Lung (tissue), 12 donors: ENCODE results near the gene MCUB. TPM values are rescaled to one million over a fixed set of nuclear protein-coding genes. Genes with fewer than 3 reads are reported as not detected.

Source experiments
- ATAC-seq: fragments of 200-7000 bp; cut with Tn5 transposase; one replicate; pipeline ENCODE4 v1.9.1; 2020; ENCODE audit warnings: moderate number of reproducible peaks; ENCODE audit not compliant: insufficient read depth, low FRiP score
- DNase-seq, 3 donors: peaks; one replicate each; pipeline ENCODE4 v3.0.0-alpha.2; 2013 to 2017
- H3K27ac ChIP-seq, 2 donors: one replicate each; pipeline ENCODE4 v1.5.1; 2013; ENCODE audit warnings: mild to moderate bottlenecking in 2 of 2, moderate library complexity in 2 of 2, control low read depth in 1 of 2, inconsistent platforms in 1 of 2, low read depth in 1 of 2, low read length in 1 of 2
- H3K27me3 ChIP-seq, 3 donors: one replicate each; pipeline ENCODE4 v1.5.1; 2013; ENCODE audit warnings: low read length in 2 of 3; ENCODE audit not compliant: control insufficient read depth in 3 of 3, insufficient read depth in 3 of 3
- H3K36me3 ChIP-seq, 4 donors: one replicate each; pipeline ENCODE4 v1.5.1; 2013; ENCODE audit warnings: low read length in 4 of 4, mild to moderate bottlenecking in 1 of 4, moderate library complexity in 1 of 4; ENCODE audit not compliant: control insufficient read depth in 4 of 4, insufficient read depth in 4 of 4
- H3K4me1 ChIP-seq, 5 donors: one replicate each; pipeline ENCODE4 v1.5.1; 2013; ENCODE audit warnings: low read length in 5 of 5, mild to moderate bottlenecking in 2 of 5, moderate library complexity in 1 of 5; ENCODE audit not compliant: control insufficient read depth in 5 of 5, insufficient read depth in 5 of 5
- H3K4me3 ChIP-seq: one replicate; pipeline ENCODE4 v1.5.1; 2013; ENCODE audit warnings: mild to moderate bottlenecking, control low read depth, moderate library complexity
- H3K9ac ChIP-seq, 2 donors: one replicate each; pipeline ENCODE4 v1.5.1; 2013; ENCODE audit warnings: low read length in 2 of 2, control low read depth in 1 of 2; ENCODE audit not compliant: insufficient read depth in 1 of 2
- H3K9me3 ChIP-seq, 4 donors: one replicate each; pipeline ENCODE4 v1.5.1; 2013; ENCODE audit warnings: low read length in 3 of 4, mild to moderate bottlenecking in 1 of 4, moderate library complexity in 1 of 4; ENCODE audit not compliant: control insufficient read depth in 4 of 4, insufficient read depth in 3 of 4
- CTCF ChIP-seq: IDR thresholded peaks from 2 replicates; pipeline ENCODE4 v1.5.1; 2012; ENCODE audit warnings: mild to moderate bottlenecking; ENCODE audit errors: control extremely low read depth, extremely low read depth
- WGBS, 2 donors: extraction: QIAGEN DNeasy Blood & Tissue Kit; methylation state at CpG; one replicate each; pipeline ENCODE4 v1.1.7; 2013; 5-methylcytosine and 5-hydroxymethylcytosine counted together
- polyA plus RNA-seq, 2 donors: library from polyadenylated mRNA; stranded (reverse); fragments of 200-250 nt; gene quantifications; one replicate each; pipeline ENCODE4 v1.2.1, GENCODE V29; 2013
- total RNA-seq, 2 donors: library from RNA; depleted of rRNA in 1 of 2; stranded (reverse); fragments of >200 nt in 1 of 2; gene quantifications; one replicate each; pipeline ENCODE4 v1.2.1, GENCODE V29; 2014 to 2021
- donor health status: control.
- donor health status: control.
- donor health status: Bipolar disorder and iron deficiency.
- donor health status: healthy.
- donor health status: DM: yes; HTN: yes; CAD: no.

MCUB gene
- total and polyA plus RNA-seq, 4 donors = 9.2 to 25.3 (median 15.9) TPM

GRCh38 chr4:109562457-109563239 lies 2.6 kb downstream of the MCUB start:
- ATAC-seq = no peak
- 79 to 91% methylated on average over 6 of the region's 6 CpGs for WGBS, 2 donors
- no peak for TF ChIP-seq CTCF
- DNase-seq = peak in 2 of 3 donors; percentile 7 to 15
- H3K36me3 ChIP-seq = no peaks in the 10 kb centered on the region
- H3K27me3 ChIP-seq = peaks cover 0 to 15% (median 0%) of the 10 kb centered on the region in 3 donors
- no peak overlapping the region for H3K27ac ChIP-seq
- peaks cover 0 to 17% (median 1%) of the 10 kb centered on the region in 5 donors for H3K4me1 ChIP-seq
- H3K9me3 ChIP-seq = no peaks in the 10 kb centered on the region
- no peak overlapping the region for H3K4me3 ChIP-seq
- H3K9ac ChIP-seq = no peak overlapping the region

GRCh38 chr4:109571494-109571893 lies 11.4 kb downstream of the MCUB start:
- Histone ChIP-seq H3K4me3 (no peak overlapping the region), H3K9ac (no peak overlapping the region), H3K4me1 (peaks cover 0 to 2% (median 0%) of the 10 kb centered on the region in 5 donors), H3K36me3 (no peaks in the 10 kb centered on the region), H3K27me3 (no peaks in the 10 kb centered on the region), H3K27ac (no peak overlapping the region), H3K9me3 (no peaks in the 10 kb centered on the region)
- no peak for TF ChIP-seq CTCF
- ATAC-seq = no peak
- DNase-seq = no peak
- 97 to 99% methylated on average over 3 of the region's 3 CpGs for WGBS, 2 donors

- Histone ChIP-seq H3K36me3 (no peaks in the 10 kb centered on the region), H3K9ac (no peak overlapping the region), H3K27ac (no peak overlapping the region), H3K4me3 (no peak overlapping the region), H3K27me3 (no peaks in the 10 kb centered on the region), H3K9me3 (no peaks in the 10 kb centered on the region), H3K4me1 (peaks cover 0 to 2% (median 0%) of the 10 kb centered on the region in 5 donors)
- DNase-seq (no peak), ATAC-seq (no peak)
- TF ChIP-seq CTCF = no peak
- WGBS, 2 donors = 91 to 96% methylated on average over 3 of the region's 3 CpGs
Measured at GRCh38 chr4:109572154-109572553, 12.1 kb downstream of the MCUB start.
